DND-41 (cell line): ENCODE results near the gene LYST.

ENCODE experiments used
- ATAC-seq: fragments of 200-7000 bp; cut with Tn5 transposase; 3 replicates; pipeline ENCODE4 v1.9.1; 2021; ENCODE audit warnings: low read depth; ENCODE audit not compliant: insufficient read depth
- DNase-seq: peaks from one replicate; pipeline ENCODE4 v3.0.0-alpha.2; 2020
- H2AFZ ChIP-seq: 2 replicates; pipeline ENCODE4 v1.6.0; 2012; ENCODE audit warnings: low read depth, low read length
- H3K27ac ChIP-seq: 2 replicates; pipeline ENCODE4 v1.5.1; 2012; ENCODE audit warnings: low read length, inconsistent platforms
- H3K27me3 ChIP-seq: fragments of 200-600 bp; sonication (generic); 2 replicates; pipeline ENCODE4 v1.6.0; 2012; ENCODE audit warnings: low read length, mild to moderate bottlenecking, inconsistent platforms; ENCODE audit not compliant: insufficient read depth, poor library complexity
- H3K36me3 ChIP-seq: 2 replicates; pipeline ENCODE4 v1.5.1; 2012; ENCODE audit warnings: low read length, inconsistent platforms; ENCODE audit not compliant: insufficient read depth
- H3K4me1 ChIP-seq: 2 replicates; pipeline ENCODE4 v1.5.1; 2012; ENCODE audit warnings: mild to moderate bottlenecking, low read length; ENCODE audit not compliant: insufficient read depth
- H3K4me2 ChIP-seq: 2 replicates; pipeline ENCODE4 v1.6.0; 2012; ENCODE audit warnings: mild to moderate bottlenecking, moderate library complexity, low read length, inconsistent platforms; ENCODE audit not compliant: insufficient read depth
- H3K4me3 ChIP-seq, 2 experiments: fragments of 200-600 bp in 1 of 2; shearing (Covaris generic) in 1 of 2; 2 replicates each; pipeline ENCODE4 v1.5.1; 2012 to 2016; ENCODE audit warnings: inconsistent platforms in 2 of 2, low read length in 2 of 2, mild to moderate bottlenecking in 2 of 2, low read depth in 1 of 2, moderate library complexity in 1 of 2
- H3K79me2 ChIP-seq: 2 replicates; pipeline ENCODE4 v1.6.0; 2012; ENCODE audit warnings: low read length, inconsistent platforms; ENCODE audit not compliant: insufficient read depth
- H3K9ac ChIP-seq: 2 replicates; pipeline ENCODE4 v1.6.0; 2012; ENCODE audit warnings: low read depth, mild to moderate bottlenecking, inconsistent platforms, low read length, moderate library complexity
- H3K9me3 ChIP-seq: 2 replicates; pipeline ENCODE4 v1.5.1; 2012; ENCODE audit warnings: low read length, moderate library complexity, mild to moderate bottlenecking, inconsistent platforms; ENCODE audit not compliant: insufficient read depth, severe bottlenecking
- H4K20me1 ChIP-seq: 2 replicates; pipeline ENCODE4 v1.6.0; 2012; ENCODE audit warnings: low read length; ENCODE audit not compliant: insufficient read depth
- EZH2 ChIP-seq: IDR thresholded peaks from 3 replicates; pipeline ENCODE4 v1.6.1; 2012; ENCODE audit warnings: borderline replicate concordance, low read depth, mild to moderate bottlenecking, moderate library complexity, low read length, inconsistent platforms; ENCODE audit not compliant: severe bottlenecking
- TF ChIP-seq, protein P1 (sequence below): IDR thresholded peaks from 2 replicates; pipeline ENCODE4 v1.5.1; 2012; ENCODE audit warnings: borderline replicate concordance, low read length, moderate library complexity, mild to moderate bottlenecking; ENCODE audit not compliant: poor library complexity, severe bottlenecking; ENCODE audit errors: extremely low read depth

Gene LYST

DNA sequence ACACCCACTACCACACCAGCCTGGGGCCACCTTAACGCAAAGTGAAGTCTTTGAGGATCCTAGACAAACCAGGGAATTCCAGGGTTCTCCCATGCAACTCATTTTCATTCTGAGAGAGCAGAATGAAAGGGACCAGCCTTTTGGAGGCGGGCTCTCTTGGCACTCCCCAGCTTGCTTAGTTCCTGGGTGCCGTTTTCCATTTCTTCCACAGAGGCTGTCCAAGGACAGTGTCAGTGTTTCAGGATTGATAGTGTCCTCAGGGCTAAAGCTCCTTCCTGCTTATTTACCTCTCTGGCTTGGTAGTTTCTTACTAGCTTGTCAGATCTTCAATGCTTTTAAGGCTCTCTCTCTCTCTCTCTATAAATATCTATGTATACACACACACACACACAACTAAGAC is 187.1 kb downstream of the LYST start:
- Histone ChIP-seq H3K79me2 (no peaks in the 10 kb centered on the region), H3K9me3 (peaks cover 11% of the 10 kb centered on the region), H3K27me3 (no peaks in the 10 kb centered on the region), H3K27ac (no peak overlapping the region), H3K4me2 (no peak overlapping the region), H4K20me1 (no peaks in the 10 kb centered on the region), H3K4me3 (no peak overlapping the region), H2AFZ (no peak overlapping the region), H3K4me1 (no peaks in the 10 kb centered on the region), H3K9ac (no peak overlapping the region), H3K36me3 (no peaks in the 10 kb centered on the region)
- DNase-seq (no peak), ATAC-seq (no peak)
- TF ChIP-seq EZH2, result no peak
- TF ChIP-seq, protein P1, sequence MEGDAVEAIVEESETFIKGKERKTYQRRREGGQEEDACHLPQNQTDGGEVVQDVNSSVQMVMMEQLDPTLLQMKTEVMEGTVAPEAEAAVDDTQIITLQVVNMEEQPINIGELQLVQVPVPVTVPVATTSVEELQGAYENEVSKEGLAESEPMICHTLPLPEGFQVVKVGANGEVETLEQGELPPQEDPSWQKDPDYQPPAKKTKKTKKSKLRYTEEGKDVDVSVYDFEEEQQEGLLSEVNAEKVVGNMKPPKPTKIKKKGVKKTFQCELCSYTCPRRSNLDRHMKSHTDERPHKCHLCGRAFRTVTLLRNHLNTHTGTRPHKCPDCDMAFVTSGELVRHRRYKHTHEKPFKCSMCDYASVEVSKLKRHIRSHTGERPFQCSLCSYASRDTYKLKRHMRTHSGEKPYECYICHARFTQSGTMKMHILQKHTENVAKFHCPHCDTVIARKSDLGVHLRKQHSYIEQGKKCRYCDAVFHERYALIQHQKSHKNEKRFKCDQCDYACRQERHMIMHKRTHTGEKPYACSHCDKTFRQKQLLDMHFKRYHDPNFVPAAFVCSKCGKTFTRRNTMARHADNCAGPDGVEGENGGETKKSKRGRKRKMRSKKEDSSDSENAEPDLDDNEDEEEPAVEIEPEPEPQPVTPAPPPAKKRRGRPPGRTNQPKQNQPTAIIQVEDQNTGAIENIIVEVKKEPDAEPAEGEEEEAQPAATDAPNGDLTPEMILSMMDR, result no peak

DNA sequence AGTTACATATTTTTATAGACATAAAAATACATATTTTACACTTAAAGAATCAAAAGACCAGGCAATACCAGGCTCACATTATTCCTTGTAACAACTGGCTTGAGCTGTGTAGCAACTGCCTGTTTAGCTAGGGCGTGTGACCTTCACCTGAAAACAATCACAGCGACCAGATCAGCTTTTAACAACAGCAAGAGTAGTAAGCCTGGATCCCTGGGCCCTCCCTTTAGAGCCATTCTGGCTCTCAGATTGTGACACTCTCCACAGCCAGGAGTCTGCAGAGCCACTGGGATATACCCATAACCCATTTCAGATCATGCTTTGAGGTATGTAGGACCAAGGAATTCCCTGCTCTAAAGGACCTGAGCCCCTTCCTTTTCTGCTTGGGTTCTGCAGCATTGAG is 187.7 kb downstream of the LYST start:
- TF ChIP-seq EZH2, result no peak
- TF ChIP-seq, protein P1, result no peak
- no peaks in the 10 kb centered on the region for H3K27me3 ChIP-seq
- no peak overlapping the region for H3K4me2 ChIP-seq
- DNase-seq (no peak), ATAC-seq (no peak)
- H3K9me3 ChIP-seq, result peaks cover 11% of the 10 kb centered on the region
- H4K20me1 ChIP-seq, result no peaks in the 10 kb centered on the region
- H3K79me2 ChIP-seq, result no peaks in the 10 kb centered on the region
- no peaks in the 10 kb centered on the region for H3K4me1 ChIP-seq
- H3K27ac ChIP-seq, result no peak overlapping the region
- H2AFZ ChIP-seq, result no peak overlapping the region
- no peaks in the 10 kb centered on the region for H3K36me3 ChIP-seq
- no peak overlapping the region for H3K9ac ChIP-seq
- H3K4me3 ChIP-seq, result no peak overlapping the region

DNA sequence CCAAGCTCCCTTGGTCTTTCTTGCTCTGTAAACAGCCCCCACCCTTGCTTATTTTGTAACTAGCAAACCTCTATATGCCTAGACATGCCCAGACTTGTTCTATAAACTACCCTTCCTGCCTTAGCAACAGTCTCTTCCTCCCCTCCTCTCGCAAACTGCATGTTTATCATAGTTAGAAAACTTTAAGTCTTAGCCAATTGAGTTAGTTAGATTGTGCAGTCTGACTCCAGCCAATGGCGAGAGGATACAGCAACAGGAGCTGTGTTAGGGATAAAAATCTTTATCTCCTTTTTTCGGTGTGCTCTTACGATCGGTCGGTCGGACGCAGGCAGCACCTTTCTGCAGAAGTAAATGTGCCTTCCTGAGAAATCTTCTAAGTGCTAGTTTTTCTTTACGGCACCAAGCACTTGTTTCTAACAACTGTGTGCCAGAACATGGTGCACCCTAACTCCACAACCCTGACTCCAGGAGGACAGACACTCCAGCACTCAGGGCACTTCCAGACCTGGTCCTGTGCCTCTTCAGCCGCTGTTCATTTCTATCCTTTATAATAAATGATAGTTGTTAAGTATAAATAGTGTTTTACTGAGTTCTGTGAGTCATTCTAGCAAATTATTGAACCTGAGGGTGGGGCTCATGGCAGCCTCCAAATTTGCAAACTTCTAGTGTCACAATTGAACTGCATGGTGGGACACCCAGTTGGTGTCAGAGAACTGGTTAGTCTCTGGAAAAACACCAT is 191.4 kb downstream of the LYST start:
- TF ChIP-seq, protein P1, result no peak
- TF ChIP-seq EZH2, result no peak
- Histone ChIP-seq H3K9me3 (peaks cover 23% of the 10 kb centered on the region), H3K9ac (no peak overlapping the region), H2AFZ (no peak overlapping the region), H3K4me2 (no peak overlapping the region), H4K20me1 (no peaks in the 10 kb centered on the region), H3K4me3 (no peak overlapping the region), H3K4me1 (no peaks in the 10 kb centered on the region), H3K27ac (no peak overlapping the region), H3K79me2 (no peaks in the 10 kb centered on the region), H3K27me3 (no peaks in the 10 kb centered on the region), H3K36me3 (no peaks in the 10 kb centered on the region)
- ATAC-seq (peak; percentile 45; the same call in 1 of the 3 replicates), DNase-seq (no peak)

DNA sequence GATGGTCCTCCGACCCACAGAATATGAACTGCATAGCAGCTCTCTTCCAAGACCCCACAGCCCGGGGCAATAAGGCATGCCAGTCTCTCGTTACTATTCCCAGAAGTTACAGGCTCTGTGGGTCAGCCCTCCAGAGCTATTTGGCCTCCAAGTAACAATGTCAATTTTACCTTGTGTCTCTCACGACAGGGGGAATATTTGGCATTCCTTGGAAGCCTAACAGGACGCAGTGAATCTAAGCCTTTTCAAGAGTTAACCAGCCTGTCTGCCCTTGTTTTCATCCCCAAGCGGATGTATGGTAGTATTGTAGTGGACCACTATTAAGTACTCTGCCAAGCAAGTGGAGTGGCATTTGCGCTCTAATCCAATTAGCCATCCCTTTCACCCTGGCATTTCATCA is 192.7 kb downstream of the LYST start:
- Histone ChIP-seq H3K27ac (no peak overlapping the region), H3K4me2 (no peak overlapping the region), H4K20me1 (no peaks in the 10 kb centered on the region), H3K27me3 (no peaks in the 10 kb centered on the region), H3K9me3 (peaks cover 36% of the 10 kb centered on the region), H3K4me1 (no peaks in the 10 kb centered on the region), H3K4me3 (no peak overlapping the region), H3K36me3 (no peaks in the 10 kb centered on the region), H2AFZ (no peak overlapping the region), H3K79me2 (no peaks in the 10 kb centered on the region), H3K9ac (no peak overlapping the region)
- ATAC-seq, result no peak
- TF ChIP-seq, protein P1, result no peak
- no peak for TF ChIP-seq EZH2
- DNase-seq, result no peak
